Body of pancreas (tissue), 4 donors: ENCODE data around the gene SLC29A4. TPM values are rescaled to one million over a fixed set of nuclear protein-coding genes. Genes with fewer than 3 reads are reported as not detected.
"Not testable (repeated sequence)": the region's sequence is repeated elsewhere in the genome, so short reads cannot be mapped to it uniquely, and the experiment has no call there.

Experiments
- ATAC-seq: fragments of 150-250 bp; one replicate; pipeline ENCODE4 v1.9.1; 2016
- DNase-seq, 4 donors: peaks; one replicate each; pipeline ENCODE4 v3.0.0-alpha.2; 2019
- H3K27ac ChIP-seq, 4 donors: fragments of 200-600 bp; sonication (generic); 1 replicate in 3 of 4; 2 replicates in 1 of 4; pipeline versions ENCODE4 v1.5.1 to v1.6.1; 2016 to 2019; ENCODE audit warnings: mild to moderate bottlenecking in 1 of 4, mixed read lengths in 1 of 4, moderate library complexity in 1 of 4
- H3K27me3 ChIP-seq, 2 donors: fragments of 200-600 bp; sonication (generic); one replicate each; pipeline ENCODE4 v1.6.0; 2016; ENCODE audit warnings: mild to moderate bottlenecking in 1 of 2
- H3K36me3 ChIP-seq, 2 donors: fragments of 200-600 bp; sonication (generic); replicated peaks in 1 of 2; 2 replicates each; pipeline ENCODE4 v1.5.1; 2016; ENCODE audit warnings: low read depth in 2 of 2; ENCODE audit not compliant: insufficient read depth in 1 of 2
- H3K4me1 ChIP-seq: fragments of 200-600 bp; sonication (generic); one replicate; pipeline ENCODE4 v1.6.0; 2016
- H3K4me3 ChIP-seq, 2 donors: fragments of 200-600 bp; sonication (generic); 1 replicate in 1 of 2; 2 replicates in 1 of 2; pipeline ENCODE4 v1.5.1; 2016 to 2019
- H3K9me3 ChIP-seq, 3 donors: fragments of 200-600 bp; sonication (generic); 1 replicate in 2 of 3; 2 replicates in 1 of 3; pipeline ENCODE4 v1.5.1; 2016
- CTCF ChIP-seq, 7 experiments: fragments of 450-650 bp in 4 of 7; fragments of 200-600 bp in 3 of 7; sonication (generic) in 3 of 7; IDR thresholded peaks; one replicate each; pipeline ENCODE4 v1.5.1; 2016 to 2019; ENCODE audit warnings: antibody characterized with exemption in 7 of 7
- POLR2A ChIP-seq, 3 donors: fragments of 450-650 bp; IDR thresholded peaks; one replicate each; pipeline ENCODE4 v1.6.1; 2016; ENCODE audit warnings: antibody characterized with exemption in 3 of 3, mild to moderate bottlenecking in 2 of 3
- WGBS, 2 donors: methylation state at CpG; one replicate each; pipeline ENCODE4 v1.1.5; 2017; 5-methylcytosine and 5-hydroxymethylcytosine counted together
- intact Hi-C: fragments of 100-400 bp; cut with DNase I; formaldehyde crosslinking; loops from one replicate; pipeline ENCODE4 v1.15.1; 2023
- total RNA-seq, 2 donors: library from RNA; depleted of rRNA; stranded (reverse); fragments of >200 nt; gene quantifications; one replicate each; pipeline ENCODE4 v1.1.0, GENCODE V29; 2016

SLC29A4 gene
- total RNA-seq, 2 donors from 2014 or later, result 13.2 to 24.4 TPM

- Histone ChIP-seq H3K36me3 (peaks cover 9 to 12% of the 10 kb centered on the region in 2 donors), H3K27me3 (no peaks in the 10 kb centered on the region), H3K9me3 (no peaks in the 10 kb centered on the region), H3K4me3 (no peak overlapping the region), H3K27ac (no peak overlapping the region), H3K4me1 (no peaks in the 10 kb centered on the region)
- TF ChIP-seq POLR2A (IDR thresholded peaks at IDR 0.05) (no peak), CTCF (IDR thresholded peaks at IDR 0.05) (no peak)
- no peak for DNase-seq
- intact Hi-C loops, result no loop called here
- 94 to 96% methylated on average over 3 to 23 of the region's 25 CpGs for WGBS, 2 donors
- ATAC-seq, result no peak
Observed at GRCh38 chr7:5309146-5309545, 26.4 kb downstream of the SLC29A4 start.

GRCh38 chr7:5310822-5311405, 28.2 kb downstream of the SLC29A4 start:
- Histone ChIP-seq H3K4me1 (no peaks in the 10 kb centered on the region), H3K36me3 (peaks cover 9 to 16% of the 10 kb centered on the region in 2 donors), H3K27ac (no peak overlapping the region), H3K27me3 (no peaks in the 10 kb centered on the region), H3K4me3 (no peak overlapping the region), H3K9me3 (no peaks in the 10 kb centered on the region)
- intact Hi-C loops, result no loop called here
- TF ChIP-seq CTCF (IDR thresholded peaks at IDR 0.05), result no peak
- TF ChIP-seq POLR2A (IDR thresholded peaks at IDR 0.05), result no peak
- WGBS, 2 donors, result 92 to 99% methylated on average over 15 to 16 of the region's 16 CpGs
- ATAC-seq, result no peak
- no peak for DNase-seq

GRCh38 chr7:5312276-5313070, 29.7 kb downstream of the SLC29A4 start:
- H3K36me3 ChIP-seq, result peaks cover 9 to 16% of the 10 kb centered on the region in 2 donors

GRCh38 chr7:5313076-5313885, 30.5 kb downstream of the SLC29A4 start:
- intact Hi-C loops, H3K27me3 ChIP-seq, DNase-seq: not testable (repeated sequence)

More at GRCh38 chr7:5312276-5313070, 29.7 kb downstream of the SLC29A4 start:
- ATAC-seq, intact Hi-C loops, H3K4me1 ChIP-seq, DNase-seq, H3K4me3 ChIP-seq, H3K27me3 ChIP-seq, H3K9me3 ChIP-seq, H3K27ac ChIP-seq: not testable (repeated sequence)
- 86 to 94% methylated on average over 13 to 28 of the region's 46 CpGs for WGBS, 2 donors

GRCh38 chr7:5314864-5315263, 32.1 kb downstream of the SLC29A4 start:
- intact Hi-C loops, result no loop called here
- H3K4me3 ChIP-seq, result no peak overlapping the region
- DNase-seq (no peak), ATAC-seq (no peak)
- H3K4me1 ChIP-seq, result no peaks in the 10 kb centered on the region
- WGBS, 2 donors, result 94 to 96% methylated on average over 17 of the region's 19 CpGs
- H3K27me3 ChIP-seq, result no peaks in the 10 kb centered on the region
- H3K9me3 ChIP-seq, result no peaks in the 10 kb centered on the region
- H3K27ac ChIP-seq, result no peak overlapping the region
- H3K36me3 ChIP-seq, result peaks cover 9 to 10% of the 10 kb centered on the region in 2 donors
- TF ChIP-seq CTCF (IDR thresholded peaks at IDR 0.05), result no peak
- TF ChIP-seq POLR2A (IDR thresholded peaks at IDR 0.05), result no peak

More at GRCh38 chr7:5313076-5313885, 30.5 kb downstream of the SLC29A4 start:
- not testable (repeated sequence) for H3K27ac ChIP-seq, H3K4me1 ChIP-seq, H3K9me3 ChIP-seq, ATAC-seq, H3K4me3 ChIP-seq
- peaks cover 9 to 10% of the 10 kb centered on the region in 2 donors for H3K36me3 ChIP-seq
- 87 to 95% methylated on average over 20 to 36 of the region's 48 CpGs for WGBS, 2 donors
